ENCODE measurements around the gene ADAMTSL3. TPM values are rescaled to one million over a fixed set of nuclear protein-coding genes. Genes with fewer than 3 reads are reported as not detected.

Gene ADAMTSL3
- under 0.01 and 0.44 TPM in 2 replicates for total RNA-seq (2012; rRNA removed)

GRCh38 chr15:83653639-83654378, at the start of gene ADAMTSL3:
TSS of gene ADAMTSL3 (plus strand) at chr15:83654123. CDS start at chr15:83655762, 1,639 bp downstream.
- Histone ChIP-seq H3K9me3 (replicated peaks; ENCODE audit: low read length) (no peaks in the 10 kb centered on the region), H3K27me3 (ENCODE audit: control insufficient read depth, insufficient read depth, low read length) (peaks cover 64% of the 10 kb centered on the region), H3K4me3 (ENCODE audit: low read length) (peak within 1 kb of the TSS; percentile 59), H3K4me2 (ENCODE audit: low read length) (peak within 1 kb of the TSS; percentile 76), H3K36me3 (ENCODE audit: insufficient read depth, low read length) (no peaks in the 10 kb centered on the region), H3K4me1 (ENCODE audit: control insufficient read depth, insufficient read depth, low read length) (peaks cover 6% of the 10 kb centered on the region), H3K9ac (ENCODE audit: low read depth, low read length) (no peak within 1 kb of the TSS)

- Histone ChIP-seq H3K27me3 (ENCODE audit: control insufficient read depth, insufficient read depth, low read length) (no peaks in the 10 kb centered on the region), H3K4me3 (ENCODE audit: low read length) (no peak overlapping the region), H3K9ac (ENCODE audit: low read depth, low read length) (no peak overlapping the region), H3K4me2 (ENCODE audit: low read length) (no peak overlapping the region), H3K9me3 (replicated peaks; ENCODE audit: low read length) (no peaks in the 10 kb centered on the region), H3K36me3 (ENCODE audit: insufficient read depth, low read length) (no peaks in the 10 kb centered on the region), H3K4me1 (ENCODE audit: control insufficient read depth, insufficient read depth, low read length) (peaks cover 3% of the 10 kb centered on the region)
Measured at GRCh38 chr15:83604549-83604948, 49.4 kb upstream of the ADAMTSL3 start.

- Histone ChIP-seq H3K4me1 (ENCODE audit: control insufficient read depth, insufficient read depth, low read length) (peaks cover 3% of the 10 kb centered on the region), H3K4me3 (ENCODE audit: low read length) (no peak overlapping the region), H3K9me3 (replicated peaks; ENCODE audit: low read length) (no peaks in the 10 kb centered on the region), H3K4me2 (ENCODE audit: low read length) (no peak overlapping the region), H3K9ac (ENCODE audit: low read depth, low read length) (no peak overlapping the region), H3K36me3 (ENCODE audit: insufficient read depth, low read length) (no peaks in the 10 kb centered on the region), H3K27me3 (ENCODE audit: control insufficient read depth, insufficient read depth, low read length) (no peaks in the 10 kb centered on the region)
Measured at GRCh38 chr15:83605111-83605945, 48.6 kb upstream of the ADAMTSL3 start.

- H3K4me2 ChIP-seq (ENCODE audit: low read length), result no peak overlapping the region
- no peak overlapping the region for H3K4me3 ChIP-seq (ENCODE audit: low read length)
- no peak overlapping the region for H3K9ac ChIP-seq (ENCODE audit: low read depth, low read length)
- H3K9me3 ChIP-seq (replicated peaks; ENCODE audit: low read length), result no peaks in the 10 kb centered on the region
- H3K4me1 ChIP-seq (ENCODE audit: control insufficient read depth, insufficient read depth, low read length), result no peaks in the 10 kb centered on the region
- H3K36me3 ChIP-seq (ENCODE audit: insufficient read depth, low read length), result no peaks in the 10 kb centered on the region
- H3K27me3 ChIP-seq (ENCODE audit: control insufficient read depth, insufficient read depth, low read length), result no peaks in the 10 kb centered on the region
Measured at GRCh38 chr15:83610132-83610531, 43.8 kb upstream of the ADAMTSL3 start.

GRCh38 chr15:83610901-83611685, 42.8 kb upstream of the ADAMTSL3 start:
- Histone ChIP-seq H3K4me2 (ENCODE audit: low read length) (no peak overlapping the region), H3K27me3 (ENCODE audit: control insufficient read depth, insufficient read depth, low read length) (no peaks in the 10 kb centered on the region), H3K9me3 (replicated peaks; ENCODE audit: low read length) (no peaks in the 10 kb centered on the region), H3K36me3 (ENCODE audit: insufficient read depth, low read length) (no peaks in the 10 kb centered on the region), H3K4me3 (ENCODE audit: low read length) (no peak overlapping the region), H3K4me1 (ENCODE audit: control insufficient read depth, insufficient read depth, low read length) (no peaks in the 10 kb centered on the region), H3K9ac (ENCODE audit: low read depth, low read length) (no peak overlapping the region)

- H3K4me2 ChIP-seq (ENCODE audit: low read length), result no peak overlapping the region
- H3K9ac ChIP-seq (ENCODE audit: low read depth, low read length), result no peak overlapping the region
- H3K9me3 ChIP-seq (replicated peaks; ENCODE audit: low read length), result no peaks in the 10 kb centered on the region
- H3K4me1 ChIP-seq (ENCODE audit: control insufficient read depth, insufficient read depth, low read length), result no peaks in the 10 kb centered on the region
- no peaks in the 10 kb centered on the region for H3K36me3 ChIP-seq (ENCODE audit: insufficient read depth, low read length)
- H3K27me3 ChIP-seq (ENCODE audit: control insufficient read depth, insufficient read depth, low read length), result no peaks in the 10 kb centered on the region
- H3K4me3 ChIP-seq (ENCODE audit: low read length), result no peak overlapping the region
Measured at GRCh38 chr15:83612226-83612625, 41.7 kb upstream of the ADAMTSL3 start.

GRCh38 chr15:83612898-83613635, 40.9 kb upstream of the ADAMTSL3 start:
- no peaks in the 10 kb centered on the region for H3K36me3 ChIP-seq (ENCODE audit: insufficient read depth, low read length)
- H3K27me3 ChIP-seq (ENCODE audit: control insufficient read depth, insufficient read depth, low read length), result no peaks in the 10 kb centered on the region
- no peaks in the 10 kb centered on the region for H3K4me1 ChIP-seq (ENCODE audit: control insufficient read depth, insufficient read depth, low read length)
- H3K9ac ChIP-seq (ENCODE audit: low read depth, low read length), result no peak overlapping the region
- no peak overlapping the region for H3K4me2 ChIP-seq (ENCODE audit: low read length)
- H3K4me3 ChIP-seq (ENCODE audit: low read length), result no peak overlapping the region
- no peaks in the 10 kb centered on the region for H3K9me3 ChIP-seq (replicated peaks; ENCODE audit: low read length)

GRCh38 chr15:83613714-83614113, 40.2 kb upstream of the ADAMTSL3 start:
- no peaks in the 10 kb centered on the region for H3K27me3 ChIP-seq (ENCODE audit: control insufficient read depth, insufficient read depth, low read length)
- H3K36me3 ChIP-seq (ENCODE audit: insufficient read depth, low read length), result no peaks in the 10 kb centered on the region
- H3K4me2 ChIP-seq (ENCODE audit: low read length), result no peak overlapping the region
- no peak overlapping the region for H3K4me3 ChIP-seq (ENCODE audit: low read length)
- no peak overlapping the region for H3K9ac ChIP-seq (ENCODE audit: low read depth, low read length)
- no peaks in the 10 kb centered on the region for H3K4me1 ChIP-seq (ENCODE audit: control insufficient read depth, insufficient read depth, low read length)
- H3K9me3 ChIP-seq (replicated peaks; ENCODE audit: low read length), result no peaks in the 10 kb centered on the region

- Histone ChIP-seq H3K4me2 (ENCODE audit: low read length) (no peak overlapping the region), H3K36me3 (ENCODE audit: insufficient read depth, low read length) (no peaks in the 10 kb centered on the region), H3K27me3 (ENCODE audit: control insufficient read depth, insufficient read depth, low read length) (no peaks in the 10 kb centered on the region), H3K9me3 (replicated peaks; ENCODE audit: low read length) (no peaks in the 10 kb centered on the region), H3K9ac (ENCODE audit: low read depth, low read length) (no peak overlapping the region), H3K4me3 (ENCODE audit: low read length) (no peak overlapping the region), H3K4me1 (ENCODE audit: control insufficient read depth, insufficient read depth, low read length) (no peaks in the 10 kb centered on the region)
Measured at GRCh38 chr15:83616840-83617239, 37.1 kb upstream of the ADAMTSL3 start.

GRCh38 chr15:83626171-83626802, 27.6 kb upstream of the ADAMTSL3 start:
- no peaks in the 10 kb centered on the region for H3K27me3 ChIP-seq (ENCODE audit: control insufficient read depth, insufficient read depth, low read length)
- no peak overlapping the region for H3K9ac ChIP-seq (ENCODE audit: low read depth, low read length)
- no peaks in the 10 kb centered on the region for H3K9me3 ChIP-seq (replicated peaks; ENCODE audit: low read length)
- no peak overlapping the region for H3K4me3 ChIP-seq (ENCODE audit: low read length)
- no peaks in the 10 kb centered on the region for H3K4me1 ChIP-seq (ENCODE audit: control insufficient read depth, insufficient read depth, low read length)
- H3K4me2 ChIP-seq (ENCODE audit: low read length), result no peak overlapping the region
- H3K36me3 ChIP-seq (ENCODE audit: insufficient read depth, low read length), result no peaks in the 10 kb centered on the region

Measured in skeletal muscle satellite cell (primary cell).